GM12878 (cell line): Measurements from ENCODE around the gene HIPK4. TPM values are rescaled to one million over a fixed set of nuclear protein-coding genes. Genes with fewer than 3 reads are reported as not detected.

Source experiments
- ATAC-seq: fragments of 200-7000 bp; cut with Tn5 transposase; 3 replicates; pipeline ENCODE4 v1.9.1; 2020; ENCODE audit warnings: mild to moderate bottlenecking, moderate library complexity
- BruUV-seq: library from RNA; stranded (reverse); fragments of 400-500 nt; replicated peaks from 2 replicates; lab custom pipeline; 2021; lab: Mats Ljungman, UMichigan
- CTCF ChIA-PET: fragments of 300-600 bp; sonication (Branson Sonifier 250); formaldehyde crosslinking; extraction: SDS; loops from one replicate; lab custom pipeline; 2021; ENCODE audit warnings: inconsistent platforms; lab: Yijun Ruan, JAX
- POLR2A ChIA-PET: fragments of 350-600 bp; formaldehyde crosslinking; extraction: SDS; loops from one replicate; lab custom pipeline; 2021; ENCODE audit warnings: inconsistent platforms; lab: Charles Lee
- RAD21 ChIA-PET: fragments of 300-600 bp; sonication (Branson Sonifier 250); formaldehyde crosslinking; loops from one replicate; lab custom pipeline; 2023; ENCODE audit warnings: antibody characterized with exemption; ENCODE audit not compliant: unreplicated experiment; lab: Charles Lee
- SMC1A ChIA-PET: fragments of 300-600 bp; sonication (Branson Sonifier 250); formaldehyde crosslinking; loops from one replicate; lab custom pipeline; 2023; ENCODE audit not compliant: unreplicated experiment, uncharacterized antibody; lab: Charles Lee
- DNase-seq: peaks from one replicate; pipeline ENCODE4 v3.0.0-alpha.2; 2011; ENCODE audit warnings: low read depth, low spot score
- FAIRE-seq: peaks from 3 replicates; lab custom pipeline; 2011; peaks lifted over from hg19 to GRCh38; lab: Jason Lieb, UNC
- H2AFZ ChIP-seq: 2 replicates; pipeline ENCODE4 v1.6.0; 2011; ENCODE audit warnings: low read depth, low read length, control low read depth; ENCODE audit not compliant: control insufficient read depth
- H3K27ac ChIP-seq: 2 replicates; pipeline ENCODE4 v1.5.1; 2011; ENCODE audit warnings: control low read depth; ENCODE audit not compliant: control insufficient read depth, insufficient read depth
- H3K27me3 ChIP-seq, 2 experiments: replicated peaks in 1 of 2; 2 replicates each; pipeline versions ENCODE4 v1.6.0 to v1.6.1; 2011; ENCODE audit warnings: low read length in 1 of 2; ENCODE audit not compliant: control insufficient read depth in 2 of 2, insufficient read depth in 2 of 2
- H3K36me3 ChIP-seq, 2 experiments: 2 replicates each; pipeline ENCODE4 v1.5.1; 2011; ENCODE audit warnings: low read length in 1 of 2; ENCODE audit not compliant: control insufficient read depth in 2 of 2, insufficient read depth in 2 of 2
- H3K4me1 ChIP-seq: 2 replicates; pipeline ENCODE4 v1.6.1; 2011; ENCODE audit warnings: mild to moderate bottlenecking, low read length, moderate library complexity, mixed read lengths; ENCODE audit not compliant: control insufficient read depth, insufficient read depth
- H3K4me2 ChIP-seq: 2 replicates; pipeline ENCODE4 v1.6.0; 2011; ENCODE audit warnings: control low read depth; ENCODE audit not compliant: control insufficient read depth, insufficient read depth
- H3K4me3 ChIP-seq: fragments of 200-600 bp; sonication (generic); 2 replicates; pipeline ENCODE4 v1.5.1; 2016
- H3K79me2 ChIP-seq: 2 replicates; pipeline ENCODE4 v1.6.0; 2011; ENCODE audit warnings: low read length; ENCODE audit not compliant: control insufficient read depth, insufficient read depth
- H3K9ac ChIP-seq: 2 replicates; pipeline ENCODE4 v1.8.0; 2011; ENCODE audit warnings: low read length, control low read depth, mixed read lengths; ENCODE audit not compliant: control insufficient read depth, insufficient read depth
- H3K9me3 ChIP-seq: replicated peaks from 3 replicates; pipeline ENCODE4 v1.5.1; 2011; ENCODE audit warnings: mild to moderate bottlenecking, low read length; ENCODE audit not compliant: control insufficient read depth, insufficient read depth
- H4K20me1 ChIP-seq: 2 replicates; pipeline ENCODE4 v1.6.0; 2011; ENCODE audit not compliant: control insufficient read depth, insufficient read depth
- CREM ChIP-seq: IDR thresholded peaks from 2 replicates; pipeline ENCODE4 v1.6.1; 2014; ENCODE audit warnings: antibody characterized with exemption, low read depth
- EED ChIP-seq: sonication (generic); IDR thresholded peaks from 2 replicates; pipeline ENCODE4 v1.6.1; 2016; ENCODE audit warnings: antibody characterized with exemption, low read depth
- JUNB ChIP-seq: IDR thresholded peaks from 2 replicates; pipeline ENCODE4 v1.6.1; 2016; ENCODE audit warnings: antibody characterized with exemption, mild to moderate bottlenecking
- KAT2A ChIP-seq: conservative IDR thresholded peaks from 2 replicates; pipeline ENCODE4 v1.6.1; 2011; ENCODE audit warnings: low read depth, low read length; ENCODE audit not compliant: control insufficient read depth
- KLF5 ChIP-seq: fragments of 450-650 bp; IDR thresholded peaks from 2 replicates; pipeline ENCODE4 v1.6.1; 2014; ENCODE audit warnings: mild to moderate bottlenecking; ENCODE audit not compliant: partially characterized antibody
- LARP7 ChIP-seq: fragments of 450-650 bp; IDR thresholded peaks from 2 replicates; pipeline ENCODE4 v1.6.1; 2017; ENCODE audit warnings: mild to moderate bottlenecking
- MEF2A ChIP-seq: IDR thresholded peaks from 2 replicates; pipeline ENCODE4 v1.6.1; 2011; ENCODE audit warnings: low read depth, mild to moderate bottlenecking, low read length, moderate library complexity; ENCODE audit not compliant: insufficient read depth
- MEF2B ChIP-seq: fragments of 450-650 bp; IDR thresholded peaks from 2 replicates; pipeline ENCODE4 v1.6.1; 2018; ENCODE audit warnings: mild to moderate bottlenecking, moderate library complexity; ENCODE audit not compliant: partially characterized antibody, poor library complexity, severe bottlenecking
- PAX5 ChIP-seq: IDR thresholded peaks from 2 replicates; pipeline ENCODE4 v1.6.1; 2011; ENCODE audit warnings: low read depth, low read length, borderline replicate concordance
- PAX8 ChIP-seq: fragments of 450-650 bp; IDR thresholded peaks from 2 replicates; pipeline ENCODE4 v1.6.1; 2017; ENCODE audit warnings: mild to moderate bottlenecking, moderate library complexity
- PML ChIP-seq: IDR thresholded peaks from 2 replicates; pipeline ENCODE4 v1.6.1; 2012; ENCODE audit warnings: low read length, inconsistent platforms
- POU2F2 ChIP-seq: IDR thresholded peaks from 3 replicates; pipeline ENCODE4 v1.6.1; 2011; ENCODE audit warnings: low read depth, mild to moderate bottlenecking, low read length, borderline replicate concordance
- STAT1 ChIP-seq: fragments of 450-650 bp; conservative IDR thresholded peaks from 2 replicates; pipeline ENCODE4 v1.6.1; 2014; ENCODE audit warnings: antibody characterized with exemption, mild to moderate bottlenecking
- TCF12 ChIP-seq: IDR thresholded peaks from 2 replicates; pipeline ENCODE4 v1.6.1; 2011; ENCODE audit warnings: low read depth, mild to moderate bottlenecking, low read length
- WGBS: methylation state at CpG from one replicate; pipeline ENCODE4 v1.1.6; 2016; ENCODE audit warnings: low lambda C conversion rate; ENCODE audit not compliant: insufficient replicate concordance, insufficient coverage; ENCODE audit errors: missing lambda C conversion rate; 5-methylcytosine and 5-hydroxymethylcytosine counted together
- in situ Hi-C: fragments of 300-500 bp; cut with MboI; formaldehyde crosslinking; loops from 9 replicates; pipeline ENCODE4 v1.14.3; 2018; ENCODE audit warnings: mixed read lengths
- intact Hi-C: fragments of 100-400 bp; cut with micrococcal nuclease; formaldehyde crosslinking; loops from one replicate; pipeline ENCODE4 v1.14.2; 2022; ENCODE audit not compliant: unreplicated experiment
- polyA plus RNA-seq, 11 experiments: library from polyadenylated mRNA; depleted of rRNA in 4 of 11; unstranded in 6 of 11; stranded (reverse) in 5 of 11; fragments of >200 nt; fragmentation: Nextera tagmentation in 4 of 11; fragmentation: Illumina TruSeq in 1 of 11; extraction: Ambion mirVana in 4 of 11; extraction: Trizol in 1 of 11; gene quantifications; 1 replicate in 1 of 11; 2 replicates in 10 of 11; pipeline versions ENCODE4 v1.2.1 to v1.2.3, GENCODE V29; 2011 to 2016; ENCODE audit warnings: inconsistent platforms in 2 of 11, missing spikeins in 2 of 11, low read depth in 1 of 11
- total RNA-seq, 4 experiments: library from RNA; depleted of rRNA in 3 of 4; stranded (reverse); fragments of >200 nt in 3 of 4; fragmentation: Illumina TruSeq in 1 of 4; extraction: Trizol in 1 of 4; gene quantifications; 2 replicates each; pipeline versions ENCODE4 v1.2.1 to v1.2.3, GENCODE V29; 2013 to 2021
- TF ChIP-seq, protein P1 (sequence below): fragments of 450-650 bp; IDR thresholded peaks from 2 replicates; pipeline ENCODE4 v1.6.1; 2016; ENCODE audit warnings: mild to moderate bottlenecking
- TF ChIP-seq, protein P2 (sequence below): IDR thresholded peaks from 2 replicates; pipeline ENCODE4 v1.6.1; 2012; ENCODE audit warnings: mild to moderate bottlenecking, low read depth, low read length
- TF ChIP-seq, protein P3 (sequence below): fragments of 450-650 bp; IDR thresholded peaks from 2 replicates; pipeline ENCODE4 v1.6.1; 2014; ENCODE audit warnings: mild to moderate bottlenecking

HIPK4 gene
- total and polyA plus RNA-seq, 10 of the 15 experiments (the other 5 are each of a cell fraction or from before 2014, with no cell fraction given), result 0.07 to 0.13 (median 0.08) TPM; not detected in 7

GRCh38 chr19:40355975-40356680 lies 33.9 kb downstream of the HIPK4 start:
- intact Hi-C loops (loop anchor here (5.0 kb wide), 2 partner anchors 46 to 61 kb away; no protein-coding TSS in a partner anchor), in situ Hi-C loops (no loop called here)
- WGBS, result 63% methylated on average over 9 of the region's 9 CpGs
- Histone ChIP-seq H3K4me2 (peak overlapping the region; percentile 62), H3K9ac (peak overlapping the region; percentile 48), H3K27me3 (no peaks in the 10 kb centered on the region), H3K9me3 (no peaks in the 10 kb centered on the region), H2AFZ (no peak overlapping the region), H3K79me2 (peaks cover 10% of the 10 kb centered on the region), H3K4me3 (peak overlapping the region; percentile 39; the same call in 1 of the 2 replicates), H3K27ac (peak overlapping the region; percentile 73), H3K4me1 (peaks cover 40% of the 10 kb centered on the region), H4K20me1 (no peaks in the 10 kb centered on the region), H3K36me3 (no peaks in the 10 kb centered on the region)
- RAD21 ChIA-PET, result interaction anchor here (0.6 to 1.3 kb wide), 6 partner anchors 8 to 70 kb away, joined by 3 to 9 read pairs (median 3); partner anchors contain the start of genes C19orf47, PLD3 and SERTAD1
- CTCF ChIA-PET, result interaction anchor here (0.6 to 2.7 kb wide), 8 partner anchors 48 to 359 kb away, joined by 3 to 8 read pairs (median 4); no protein-coding TSS in a partner anchor
- POLR2A ChIA-PET, result interaction anchor here (0.5 to 1.3 kb wide), 6 partner anchors 10 to 832 kb away, joined by 3 to 5 read pairs (median 3); partner anchors contain the start of gene SERTAD1
- ATAC-seq (peak; percentile 75), FAIRE-seq (peak; percentile 96), DNase-seq (peak; percentile 64)
- no TSS peak for BruUV-seq
- SMC1A ChIA-PET, result interaction anchor here (1.0 to 1.2 kb wide), 6 partner anchors 9 to 107 kb away, joined by 3 to 4 read pairs (median 4); partner anchors contain the start of gene SERTAD1
- TF ChIP-seq, protein P1, sequence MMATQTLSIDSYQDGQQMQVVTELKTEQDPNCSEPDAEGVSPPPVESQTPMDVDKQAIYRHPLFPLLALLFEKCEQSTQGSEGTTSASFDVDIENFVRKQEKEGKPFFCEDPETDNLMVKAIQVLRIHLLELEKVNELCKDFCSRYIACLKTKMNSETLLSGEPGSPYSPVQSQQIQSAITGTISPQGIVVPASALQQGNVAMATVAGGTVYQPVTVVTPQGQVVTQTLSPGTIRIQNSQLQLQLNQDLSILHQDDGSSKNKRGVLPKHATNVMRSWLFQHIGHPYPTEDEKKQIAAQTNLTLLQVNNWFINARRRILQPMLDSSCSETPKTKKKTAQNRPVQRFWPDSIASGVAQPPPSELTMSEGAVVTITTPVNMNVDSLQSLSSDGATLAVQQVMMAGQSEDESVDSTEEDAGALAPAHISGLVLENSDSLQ, result peak; percentile 36; the same call in 1 of the 2 replicates
- TF ChIP-seq, protein P2, sequence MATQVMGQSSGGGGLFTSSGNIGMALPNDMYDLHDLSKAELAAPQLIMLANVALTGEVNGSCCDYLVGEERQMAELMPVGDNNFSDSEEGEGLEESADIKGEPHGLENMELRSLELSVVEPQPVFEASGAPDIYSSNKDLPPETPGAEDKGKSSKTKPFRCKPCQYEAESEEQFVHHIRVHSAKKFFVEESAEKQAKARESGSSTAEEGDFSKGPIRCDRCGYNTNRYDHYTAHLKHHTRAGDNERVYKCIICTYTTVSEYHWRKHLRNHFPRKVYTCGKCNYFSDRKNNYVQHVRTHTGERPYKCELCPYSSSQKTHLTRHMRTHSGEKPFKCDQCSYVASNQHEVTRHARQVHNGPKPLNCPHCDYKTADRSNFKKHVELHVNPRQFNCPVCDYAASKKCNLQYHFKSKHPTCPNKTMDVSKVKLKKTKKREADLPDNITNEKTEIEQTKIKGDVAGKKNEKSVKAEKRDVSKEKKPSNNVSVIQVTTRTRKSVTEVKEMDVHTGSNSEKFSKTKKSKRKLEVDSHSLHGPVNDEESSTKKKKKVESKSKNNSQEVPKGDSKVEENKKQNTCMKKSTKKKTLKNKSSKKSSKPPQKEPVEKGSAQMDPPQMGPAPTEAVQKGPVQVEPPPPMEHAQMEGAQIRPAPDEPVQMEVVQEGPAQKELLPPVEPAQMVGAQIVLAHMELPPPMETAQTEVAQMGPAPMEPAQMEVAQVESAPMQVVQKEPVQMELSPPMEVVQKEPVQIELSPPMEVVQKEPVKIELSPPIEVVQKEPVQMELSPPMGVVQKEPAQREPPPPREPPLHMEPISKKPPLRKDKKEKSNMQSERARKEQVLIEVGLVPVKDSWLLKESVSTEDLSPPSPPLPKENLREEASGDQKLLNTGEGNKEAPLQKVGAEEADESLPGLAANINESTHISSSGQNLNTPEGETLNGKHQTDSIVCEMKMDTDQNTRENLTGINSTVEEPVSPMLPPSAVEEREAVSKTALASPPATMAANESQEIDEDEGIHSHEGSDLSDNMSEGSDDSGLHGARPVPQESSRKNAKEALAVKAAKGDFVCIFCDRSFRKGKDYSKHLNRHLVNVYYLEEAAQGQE, result no peak
- TF ChIP-seq LARP7, result no peak
- 0 out of 2 replicates have a peak, but pooled peaks have one; percentile 33 for TF ChIP-seq PML
- TF ChIP-seq POU2F2, result 0 out of 3 replicates have a peak, but pooled peaks have one; percentile 21
- TF ChIP-seq PAX8, result no peak
- no peak; the same call in 1 of the 2 replicates for TF ChIP-seq JUNB
- TF ChIP-seq KLF5, result no peak
- peak; percentile 34; the same call in 1 of the 2 replicates for TF ChIP-seq PAX5
- no peak for TF ChIP-seq STAT1
- TF ChIP-seq MEF2B, result peak; percentile 89
- TF ChIP-seq KAT2A, result no peak
- peak; percentile 51; the same call in 1 of the 2 replicates for TF ChIP-seq MEF2A
- TF ChIP-seq CREM, result peak; percentile 63; the same call in 1 of the 2 replicates
- TF ChIP-seq, protein P3, sequence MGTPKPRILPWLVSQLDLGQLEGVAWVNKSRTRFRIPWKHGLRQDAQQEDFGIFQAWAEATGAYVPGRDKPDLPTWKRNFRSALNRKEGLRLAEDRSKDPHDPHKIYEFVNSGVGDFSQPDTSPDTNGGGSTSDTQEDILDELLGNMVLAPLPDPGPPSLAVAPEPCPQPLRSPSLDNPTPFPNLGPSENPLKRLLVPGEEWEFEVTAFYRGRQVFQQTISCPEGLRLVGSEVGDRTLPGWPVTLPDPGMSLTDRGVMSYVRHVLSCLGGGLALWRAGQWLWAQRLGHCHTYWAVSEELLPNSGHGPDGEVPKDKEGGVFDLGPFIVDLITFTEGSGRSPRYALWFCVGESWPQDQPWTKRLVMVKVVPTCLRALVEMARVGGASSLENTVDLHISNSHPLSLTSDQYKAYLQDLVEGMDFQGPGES, result no peak
- peak; percentile 79 for TF ChIP-seq TCF12
- peak; percentile 88 for TF ChIP-seq EED
